SK-N-MC (cell line): Measurements from ENCODE around the gene RFC2.

Experiments used
- EZH2 ChIP-seq: fragments of 200-600 bp; sonication (generic); IDR thresholded peaks from one replicate; pipeline ENCODE4 v1.6.1; 2017; ENCODE audit warnings: antibody characterized with exemption
- FOXP2 ChIP-seq: optimal IDR thresholded peaks from 2 replicates; pipeline ENCODE3; 2011; ENCODE audit warnings: mild to moderate bottlenecking, moderate library complexity; ENCODE audit not compliant: insufficient read depth; ENCODE audit errors: extremely low read length, control extremely low read depth
- POLR2AphosphoS5 ChIP-seq: IDR thresholded peaks from 2 replicates; pipeline ENCODE4 v1.6.1; 2012; ENCODE audit warnings: mild to moderate bottlenecking, low read depth, low read length, borderline replicate concordance

GRCh38 chr7:74256491-74257408 is 2.6 kb upstream of the RFC2 start:
- TF ChIP-seq EZH2 (no peak), POLR2AphosphoS5 (no peak), FOXP2 (no peak)
